D721Med (cell line): Measurements from ENCODE around the gene MCF2.
"Not testable (repeated sequence)": the region's sequence is repeated elsewhere in the genome, so short reads cannot be mapped to it uniquely, and the experiment has no call there.

ENCODE experiments used
- DNase-seq: peaks from one replicate; pipeline ENCODE4 v3.0.0; 2011; ENCODE audit warnings: low spot score; ENCODE audit not compliant: insufficient read length
- FAIRE-seq: peaks from 2 replicates; lab custom pipeline; 2011; peaks lifted over from hg19 to GRCh38; lab: Jason Lieb, UNC
- TF ChIP-seq, protein P1 (sequence below): IDR thresholded peaks from 2 replicates; pipeline ENCODE4 v1.5.1; 2012; ENCODE audit warnings: mild to moderate bottlenecking, control low read depth; ENCODE audit not compliant: insufficient read depth; ENCODE audit errors: missing control alignments

Gene MCF2

DNA sequence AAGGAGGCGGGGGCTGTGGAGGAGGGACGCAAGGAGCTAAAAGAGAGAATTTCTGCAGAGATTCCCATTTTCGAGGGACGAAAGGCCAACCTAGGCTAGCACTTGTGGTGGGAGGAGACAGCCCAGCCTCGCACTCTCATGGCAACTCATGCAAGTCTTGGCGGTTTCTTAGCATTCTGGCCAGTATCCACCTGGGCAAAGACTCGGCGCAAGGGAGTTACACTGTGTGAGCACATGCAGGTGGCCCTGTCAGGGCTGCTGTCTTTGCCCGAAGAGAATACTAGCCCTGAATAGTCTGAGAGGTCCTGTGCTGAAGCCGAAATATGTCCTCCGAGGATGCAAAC is 15.5 kb downstream of the MCF2 start:
- TF ChIP-seq, protein P1, sequence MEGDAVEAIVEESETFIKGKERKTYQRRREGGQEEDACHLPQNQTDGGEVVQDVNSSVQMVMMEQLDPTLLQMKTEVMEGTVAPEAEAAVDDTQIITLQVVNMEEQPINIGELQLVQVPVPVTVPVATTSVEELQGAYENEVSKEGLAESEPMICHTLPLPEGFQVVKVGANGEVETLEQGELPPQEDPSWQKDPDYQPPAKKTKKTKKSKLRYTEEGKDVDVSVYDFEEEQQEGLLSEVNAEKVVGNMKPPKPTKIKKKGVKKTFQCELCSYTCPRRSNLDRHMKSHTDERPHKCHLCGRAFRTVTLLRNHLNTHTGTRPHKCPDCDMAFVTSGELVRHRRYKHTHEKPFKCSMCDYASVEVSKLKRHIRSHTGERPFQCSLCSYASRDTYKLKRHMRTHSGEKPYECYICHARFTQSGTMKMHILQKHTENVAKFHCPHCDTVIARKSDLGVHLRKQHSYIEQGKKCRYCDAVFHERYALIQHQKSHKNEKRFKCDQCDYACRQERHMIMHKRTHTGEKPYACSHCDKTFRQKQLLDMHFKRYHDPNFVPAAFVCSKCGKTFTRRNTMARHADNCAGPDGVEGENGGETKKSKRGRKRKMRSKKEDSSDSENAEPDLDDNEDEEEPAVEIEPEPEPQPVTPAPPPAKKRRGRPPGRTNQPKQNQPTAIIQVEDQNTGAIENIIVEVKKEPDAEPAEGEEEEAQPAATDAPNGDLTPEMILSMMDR: no peak
- DNase-seq: no peak
- no peak for FAIRE-seq

DNA sequence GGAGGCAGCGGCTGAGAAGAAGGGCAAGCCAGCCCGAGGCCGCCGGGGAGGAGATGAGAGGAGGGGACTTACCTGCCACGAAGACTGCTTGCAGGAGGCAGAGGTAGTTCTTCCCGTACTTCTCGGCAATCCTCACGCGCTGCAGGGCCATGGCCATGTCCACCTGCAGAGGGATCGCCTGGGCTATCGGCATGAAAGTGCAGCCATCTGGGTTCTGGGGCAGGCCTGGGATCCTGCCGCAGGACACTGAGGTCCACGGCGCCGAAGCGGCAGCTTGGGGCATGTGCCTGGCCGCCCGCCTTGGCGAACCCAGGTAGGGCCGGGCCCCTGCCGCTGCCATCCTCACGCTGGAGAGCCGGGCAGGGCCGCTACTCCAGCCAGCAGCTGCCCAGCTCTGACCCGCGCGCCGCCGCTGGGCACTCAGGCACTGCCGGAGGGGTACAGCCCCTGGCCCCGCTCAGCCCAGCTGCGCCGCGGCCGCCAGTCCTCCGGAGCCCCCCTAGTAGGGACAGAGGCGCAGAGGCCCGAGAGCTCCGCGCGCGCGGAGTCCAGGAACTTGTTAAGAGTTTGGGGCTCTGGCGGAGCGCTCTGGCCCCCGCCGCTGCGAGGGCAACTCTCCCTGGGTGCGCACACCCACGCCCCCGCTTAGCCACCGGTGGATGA is 16.0 kb downstream of the MCF2 start:
- DNase-seq (no peak), FAIRE-seq (no peak)
- TF ChIP-seq, protein P1: no peak

DNA sequence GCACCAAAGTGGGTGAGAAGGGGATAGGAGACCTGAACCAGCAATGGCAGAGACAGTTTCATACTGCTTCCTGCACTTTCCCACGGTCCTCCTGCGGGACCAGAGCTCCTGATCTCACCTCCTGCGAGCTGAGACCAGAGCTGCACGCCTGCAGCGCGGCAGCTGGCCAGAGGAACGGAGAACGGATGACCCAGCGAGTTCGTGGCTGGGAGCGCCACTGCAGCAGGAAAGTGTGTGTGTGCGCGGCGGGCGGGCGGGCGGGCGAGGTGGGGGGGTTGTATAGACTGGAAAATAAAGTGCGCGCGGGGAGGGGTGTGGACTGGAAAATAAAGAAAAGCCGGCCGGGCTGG is 16.5 kb downstream of the MCF2 start:
- FAIRE-seq (no peak), DNase-seq (no peak)
- TF ChIP-seq, protein P1: no peak

DNA sequence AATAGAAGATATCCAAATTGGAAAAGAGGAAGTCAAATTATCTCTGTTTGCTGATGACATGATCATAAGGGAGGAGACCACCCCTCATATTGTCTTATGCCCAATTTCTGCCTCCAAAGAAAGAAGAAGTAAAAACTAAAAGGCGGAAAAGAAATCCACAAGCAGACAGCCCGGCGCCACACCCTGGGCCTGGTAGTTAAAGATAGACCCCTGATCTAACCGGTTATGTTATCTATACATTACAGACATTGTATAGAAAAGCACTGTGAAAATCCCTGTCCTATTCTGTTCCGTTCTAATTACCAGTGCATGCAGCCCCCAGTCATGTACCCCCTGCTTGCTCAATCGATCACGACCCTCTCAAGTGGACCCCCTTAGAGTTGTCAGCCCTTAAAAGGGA is 22.8 kb downstream of the MCF2 start:
- not testable (repeated sequence) for FAIRE-seq, DNase-seq

DNA sequence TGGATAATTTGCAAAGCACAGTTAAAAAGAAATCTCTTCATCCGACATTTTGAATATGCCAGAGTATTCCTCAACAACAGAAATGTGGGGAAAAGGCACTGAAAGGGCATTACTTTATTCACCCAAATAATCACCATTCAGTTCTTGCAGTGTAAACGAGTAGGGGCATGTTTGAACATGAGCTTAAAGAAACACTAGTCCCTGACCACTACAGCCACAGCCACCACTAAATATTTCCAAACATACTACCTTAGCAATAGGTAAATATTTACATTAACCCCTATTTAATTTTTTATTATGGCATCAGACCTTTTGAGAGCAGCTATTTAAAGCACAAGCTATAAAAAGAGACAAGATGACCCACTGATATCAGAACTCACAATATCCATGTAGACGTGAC is 27.6 kb downstream of the MCF2 start:
- no peak for FAIRE-seq
- DNase-seq: no peak
- TF ChIP-seq, protein P1: no peak

DNA sequence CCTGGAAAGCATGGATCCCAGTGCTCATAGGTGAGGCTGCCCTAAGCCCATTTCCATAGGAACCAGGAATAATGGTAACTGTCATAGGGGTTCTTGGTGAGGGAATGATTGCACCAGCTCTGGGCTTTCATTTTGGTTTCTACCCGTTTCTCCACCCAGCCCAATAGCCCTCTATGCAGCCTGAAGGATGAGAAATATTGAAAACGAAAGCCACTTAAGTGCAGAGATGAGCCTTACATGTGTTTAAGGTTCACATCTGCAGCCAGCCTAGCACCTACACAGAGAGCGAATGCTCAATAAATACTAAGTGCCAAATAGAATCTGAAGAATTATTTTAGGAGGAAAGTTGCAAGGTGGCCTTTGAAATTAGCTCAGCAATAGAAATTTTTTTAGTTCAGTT is 60.4 kb downstream of the MCF2 start:
- FAIRE-seq (no peak), DNase-seq (no peak)
- TF ChIP-seq, protein P1: no peak

DNA sequence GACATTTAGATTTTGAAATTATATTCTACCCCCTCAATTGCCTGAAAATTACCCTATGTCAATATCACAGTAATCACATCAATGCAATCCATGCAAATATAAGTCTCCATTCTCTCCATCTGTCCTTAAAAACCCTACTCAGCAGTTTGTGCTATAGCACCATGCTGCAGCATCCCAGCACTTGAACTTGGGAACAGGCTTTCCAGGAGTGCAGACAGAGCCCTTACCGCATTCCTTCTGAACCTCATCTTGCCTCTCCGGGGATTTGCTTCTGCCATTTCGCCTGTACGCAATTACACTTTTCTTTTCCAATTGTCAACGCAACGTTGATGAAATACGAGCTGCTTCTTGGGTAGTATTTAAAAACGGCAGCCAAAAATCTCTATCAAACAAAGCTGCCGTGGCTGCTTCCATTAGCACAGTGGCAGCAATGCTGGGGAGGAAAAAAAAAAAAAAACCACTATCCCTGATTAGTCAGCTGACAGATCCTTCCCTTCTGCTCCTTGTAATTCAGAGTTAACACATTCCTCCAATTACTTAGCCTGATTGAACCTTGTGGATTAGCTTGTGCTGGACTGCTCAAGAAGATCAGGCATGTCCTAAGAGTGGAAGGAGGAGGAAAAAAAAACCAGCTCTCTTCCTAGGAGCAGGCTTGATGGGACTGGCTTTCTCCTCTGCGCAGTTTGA is 65.6 kb downstream of the MCF2 start:
- FAIRE-seq (peak; percentile 99), DNase-seq (peak; percentile 10)
- TF ChIP-seq, protein P1: no peak
